ENCODE results near the gene DMD. TPM values are rescaled to one million over a fixed set of nuclear protein-coding genes. Genes with fewer than 3 reads are reported as not detected.

Gene DMD
- total and polyA plus RNA-seq, 2 of the 8 experiments (the other 6 are each of a cell fraction or from before 2014, with no cell fraction given), result 4.8 to 7.4 TPM

- H3K27me3 ChIP-seq (replicated peaks in 1 of 4; ENCODE audit: control insufficient read depth in 3 of 4, extremely low read depth in 1 of 4, insufficient read depth in 3 of 4, low read length in 3 of 4), result no peaks in the 10 kb centered on the region
- H3K23ac ChIP-seq (ENCODE audit: insufficient read length), result no peak overlapping the region
- H3K9me3 ChIP-seq (ENCODE audit: insufficient read depth in 2 of 2, low read depth in 1 of 2, low read length in 1 of 2), result no peaks in the 10 kb centered on the region
- WGBS, 2 experiments (ENCODE audit: extremely low coverage in 1 of 2, insufficient coverage in 1 of 2, insufficient read length in 1 of 2, insufficient replicate concordance in 2 of 2, low coverage in 1 of 2, low lambda C conversion rate in 2 of 2, missing lambda C conversion rate in 1 of 2), result 79% methylated on average over 2 of the region's 2 CpGs; no CpG with 5 or more reads in 1 of the 2 experiments
- H3K56ac ChIP-seq (replicated peaks; ENCODE audit: insufficient read length, low read depth, low read length), result no peak overlapping the region
- H2AFZ ChIP-seq (ENCODE audit: low read length), result no peak overlapping the region
- H3K4me3 ChIP-seq (ENCODE audit: extremely low read depth in 1 of 4, insufficient read depth in 2 of 4, low read depth in 3 of 4, low read length in 4 of 4), result no peak overlapping the region
- no peaks in the 10 kb centered on the region for H3K4me1 ChIP-seq (replicated peaks in 1 of 4; ENCODE audit: control insufficient read depth in 3 of 4, insufficient read depth in 4 of 4, low read length in 3 of 4)
- no peak overlapping the region for H2BK20ac ChIP-seq (ENCODE audit: low read length)
- POLR2A ChIA-PET (ENCODE audit: partially characterized antibody), result no interaction called here
- H4K8ac ChIP-seq (ENCODE audit: extremely low read depth, insufficient read depth, low read length), result no peak overlapping the region
- no peak overlapping the region for H3K9ac ChIP-seq (replicated peaks in 1 of 4; ENCODE audit: extremely low read depth in 1 of 4, low read depth in 3 of 4, low read length in 3 of 4)
- DNase-seq (ENCODE audit: low read depth in 1 of 2, low spot score in 2 of 2), result no peak
- CTCF ChIA-PET (ENCODE audit: partially characterized antibody), result no interaction called here
- H4K20me1 ChIP-seq (replicated peaks in 1 of 2; ENCODE audit: control insufficient read depth in 1 of 2, insufficient read depth in 2 of 2, low read length in 2 of 2), result no peaks in the 10 kb centered on the region
- H3K36me3 ChIP-seq (ENCODE audit: control insufficient read depth in 2 of 4, insufficient read depth in 4 of 4, low read length in 3 of 4), result no peaks in the 10 kb centered on the region
- no peak overlapping the region for H3K27ac ChIP-seq (ENCODE audit: low read depth, low read length)
- H2BK12ac ChIP-seq (ENCODE audit: low read depth, low read length), result no peak overlapping the region
- no peak overlapping the region for H3K4me2 ChIP-seq (ENCODE audit: insufficient read depth in 1 of 2, low read depth in 2 of 2, low read length in 2 of 2)
- no peak overlapping the region for H2BK5ac ChIP-seq (ENCODE audit: low read depth, low read length)
- no peak overlapping the region for H3K18ac ChIP-seq (ENCODE audit: extremely low read depth, low read length)
- H2BK120ac ChIP-seq (replicated peaks; ENCODE audit: low read depth, low read length), result no peak overlapping the region
- no peak overlapping the region for H3K14ac ChIP-seq (ENCODE audit: insufficient read length)
- no peaks in the 10 kb centered on the region for H3K23me2 ChIP-seq (ENCODE audit: low read depth, low read length)
- H3K4ac ChIP-seq (replicated peaks; ENCODE audit: insufficient read length, low read depth, low read length), result no peak overlapping the region
- H4K5ac ChIP-seq (ENCODE audit: insufficient read length, low read depth, low read length), result no peak overlapping the region
- H3K79me2 ChIP-seq (ENCODE audit: control insufficient read depth in 1 of 2, insufficient read depth in 2 of 2, low read length in 2 of 2), result no peaks in the 10 kb centered on the region
- H4K91ac ChIP-seq (replicated peaks; ENCODE audit: insufficient read length, low read length), result no peak overlapping the region
- no peak for FAIRE-seq
- no peaks in the 10 kb centered on the region for H3K79me1 ChIP-seq (ENCODE audit: low read depth, low read length)
- H2AK5ac ChIP-seq (ENCODE audit: low read depth, low read length), result no peak overlapping the region
- H2BK15ac ChIP-seq (ENCODE audit: low read length), result no peak overlapping the region
- TF ChIP-seq RBBP5 (IDR thresholded peaks at IDR 0.05; ENCODE audit: borderline replicate concordance, low read depth, low read length) (no peak), JUND (IDR thresholded peaks at IDR 0.05; ENCODE audit: low read length) (no peak), SP4 (IDR thresholded peaks at IDR 0.05; ENCODE audit: low read length) (no peak), POLR2A (IDR thresholded peaks at IDR 0.05; ENCODE audit: control extremely low read depth in 1 of 2, low read depth in 2 of 2, low read length in 2 of 2) (no peak), TBP (IDR thresholded peaks at IDR 0.05; ENCODE audit: low read depth, low read length) (no peak), TAF7 (optimal IDR thresholded peaks at IDR 0.05; ENCODE audit: borderline replicate concordance, low read depth, low read length) (no peak), EP300 (IDR thresholded peaks at IDR 0.05; ENCODE audit: borderline replicate concordance in 1 of 2, low read depth in 2 of 2, low read length in 2 of 2) (no peak), BRCA1 (IDR thresholded peaks at IDR 0.05; ENCODE audit: low read depth, low read length) (no peak), HDAC2 (IDR thresholded peaks at IDR 0.05; ENCODE audit: borderline replicate concordance in 1 of 2, low read depth in 2 of 2, low read length in 2 of 2) (no peak), KDM1A (IDR thresholded peaks at IDR 0.05; ENCODE audit: borderline replicate concordance, low read length) (no peak), MAFK (IDR thresholded peaks at IDR 0.05; ENCODE audit: low read depth, low read length) (no peak), EZH2 (IDR thresholded peaks at IDR 0.05; ENCODE audit: low read depth, low read length, severe bottlenecking) (no peak), ATF2 (IDR thresholded peaks at IDR 0.05; ENCODE audit: low read length) (no peak)
Observed at GRCh38 chrX:31540313-31540712, 1671.0 kb downstream of the DMD start.

Measured in H1 (cell line).